ENCODE measurements around the gene CASP8AP2. TPM values are rescaled to one million over a fixed set of nuclear protein-coding genes. Genes with fewer than 3 reads are reported as not detected.

Gene CASP8AP2
- total and polyA plus RNA-seq, 7 donors = 2.1 to 25.8 (median 16.4) TPM

DNA sequence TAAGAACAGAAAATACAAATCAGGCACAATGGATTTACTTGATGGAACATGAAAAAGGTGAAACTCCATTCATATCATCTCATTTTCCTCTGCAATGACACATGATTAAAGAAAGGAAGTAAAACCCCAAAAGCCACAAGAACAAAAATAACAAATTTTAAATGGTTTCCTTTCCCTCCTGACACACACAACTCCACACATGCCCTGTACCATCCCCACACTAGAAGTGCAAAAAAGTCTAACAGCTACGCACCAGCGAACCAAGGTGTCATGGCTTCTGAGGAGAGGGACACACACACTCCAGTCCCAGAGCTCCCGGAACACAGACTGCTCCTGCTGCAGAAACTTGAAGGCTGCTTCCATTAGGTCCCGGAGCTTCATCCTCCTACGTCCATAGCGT is 35.4 kb upstream of the CASP8AP2 start:
- TF ChIP-seq, protein P1, sequence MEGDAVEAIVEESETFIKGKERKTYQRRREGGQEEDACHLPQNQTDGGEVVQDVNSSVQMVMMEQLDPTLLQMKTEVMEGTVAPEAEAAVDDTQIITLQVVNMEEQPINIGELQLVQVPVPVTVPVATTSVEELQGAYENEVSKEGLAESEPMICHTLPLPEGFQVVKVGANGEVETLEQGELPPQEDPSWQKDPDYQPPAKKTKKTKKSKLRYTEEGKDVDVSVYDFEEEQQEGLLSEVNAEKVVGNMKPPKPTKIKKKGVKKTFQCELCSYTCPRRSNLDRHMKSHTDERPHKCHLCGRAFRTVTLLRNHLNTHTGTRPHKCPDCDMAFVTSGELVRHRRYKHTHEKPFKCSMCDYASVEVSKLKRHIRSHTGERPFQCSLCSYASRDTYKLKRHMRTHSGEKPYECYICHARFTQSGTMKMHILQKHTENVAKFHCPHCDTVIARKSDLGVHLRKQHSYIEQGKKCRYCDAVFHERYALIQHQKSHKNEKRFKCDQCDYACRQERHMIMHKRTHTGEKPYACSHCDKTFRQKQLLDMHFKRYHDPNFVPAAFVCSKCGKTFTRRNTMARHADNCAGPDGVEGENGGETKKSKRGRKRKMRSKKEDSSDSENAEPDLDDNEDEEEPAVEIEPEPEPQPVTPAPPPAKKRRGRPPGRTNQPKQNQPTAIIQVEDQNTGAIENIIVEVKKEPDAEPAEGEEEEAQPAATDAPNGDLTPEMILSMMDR (IDR thresholded peaks at IDR 0.05) = no peak
- TF ChIP-seq EP300 (IDR thresholded peaks at IDR 0.05) = no peak
- no peak for TF ChIP-seq POLR2AphosphoS5 (IDR thresholded peaks at IDR 0.05)
- TF ChIP-seq POLR2A (IDR thresholded peaks at IDR 0.05) = no peak
- Histone ChIP-seq H3K27me3 (no peaks in the 10 kb centered on the region), H3K4me1 (no peaks in the 10 kb centered on the region), H3K9me3 (no peaks in the 10 kb centered on the region), H3K4me3 (no peak overlapping the region), H3K36me3 (peaks cover 8 to 67% (median 9%) of the 10 kb centered on the region in 4 donors), H3K27ac (no peak overlapping the region)
- intact Hi-C loops (cut with DNase I) = no loop called here
- 76 to 93% methylated on average over 6 of the region's 6 CpGs for WGBS, 2 donors
- no peak for DNase-seq

- Histone ChIP-seq H3K27ac (no peak overlapping the region), H3K9me3 (no peaks in the 10 kb centered on the region), H3K27me3 (no peaks in the 10 kb centered on the region), H3K36me3 (peaks cover 0 to 61% (median 6%) of the 10 kb centered on the region in 4 donors), H3K4me3 (no peak overlapping the region), H3K4me1 (no peaks in the 10 kb centered on the region)
- WGBS, 2 donors = 87 to 91% methylated on average over 7 of the region's 7 CpGs
- TF ChIP-seq EP300 (IDR thresholded peaks at IDR 0.05) (no peak), POLR2AphosphoS5 (IDR thresholded peaks at IDR 0.05) (no peak), POLR2A (IDR thresholded peaks at IDR 0.05) (no peak)
- TF ChIP-seq, protein P1 (IDR thresholded peaks at IDR 0.05) = no peak
- intact Hi-C loops (cut with DNase I) = no loop called here
- no peak for DNase-seq
These were observed 32.4 kb upstream of the CASP8AP2 start for GRCh38 chr6:89797317-89797716.

GRCh38 chr6:89799096-89799495 is 30.6 kb upstream of the CASP8AP2 start:
- DNase-seq = no peak
- WGBS, 2 donors = 89 to 97% methylated on average over 8 of the region's 8 CpGs
- no peaks in the 10 kb centered on the region for H3K27me3 ChIP-seq
- no peak overlapping the region for H3K4me3 ChIP-seq
- no peaks in the 10 kb centered on the region for H3K4me1 ChIP-seq
- peaks cover 0 to 44% (median 0%) of the 10 kb centered on the region in 4 donors for H3K36me3 ChIP-seq
- TF ChIP-seq, protein P1 (IDR thresholded peaks at IDR 0.05) = no peak
- TF ChIP-seq POLR2A (IDR thresholded peaks at IDR 0.05) (no peak), POLR2AphosphoS5 (IDR thresholded peaks at IDR 0.05) (no peak), EP300 (IDR thresholded peaks at IDR 0.05) (no peak)
- H3K9me3 ChIP-seq = no peaks in the 10 kb centered on the region
- H3K27ac ChIP-seq = no peak overlapping the region
- intact Hi-C loops (cut with DNase I) = no loop called here

GRCh38 chr6:89799756-89800155 is 29.9 kb upstream of the CASP8AP2 start:
- no peaks in the 10 kb centered on the region for H3K4me1 ChIP-seq
- no peak overlapping the region for H3K27ac ChIP-seq
- no peaks in the 10 kb centered on the region for H3K9me3 ChIP-seq
- 89 to 91% methylated on average over 2 of the region's 2 CpGs for WGBS, 2 donors
- H3K27me3 ChIP-seq = no peaks in the 10 kb centered on the region
- DNase-seq = no peak
- TF ChIP-seq, protein P1 (IDR thresholded peaks at IDR 0.05) = no peak
- TF ChIP-seq POLR2A (IDR thresholded peaks at IDR 0.05) (no peak), EP300 (IDR thresholded peaks at IDR 0.05) (no peak), POLR2AphosphoS5 (IDR thresholded peaks at IDR 0.05) (no peak)
- intact Hi-C loops (cut with DNase I) = no loop called here
- H3K4me3 ChIP-seq = no peak overlapping the region
- H3K36me3 ChIP-seq = peaks cover 0 to 38% (median 0%) of the 10 kb centered on the region in 4 donors

- no peak overlapping the region for H3K4me3 ChIP-seq
- H3K27me3 ChIP-seq = no peaks in the 10 kb centered on the region
- WGBS, 2 donors = 96 to 97% methylated on average over 10 of the region's 10 CpGs
- peaks cover 0 to 31% (median 0%) of the 10 kb centered on the region in 4 donors for H3K36me3 ChIP-seq
- no peaks in the 10 kb centered on the region for H3K4me1 ChIP-seq
- intact Hi-C loops (cut with DNase I) = no loop called here
- TF ChIP-seq, protein P1 (IDR thresholded peaks at IDR 0.05) = no peak
- TF ChIP-seq POLR2A (IDR thresholded peaks at IDR 0.05) (no peak), POLR2AphosphoS5 (IDR thresholded peaks at IDR 0.05) (no peak), EP300 (IDR thresholded peaks at IDR 0.05) (no peak)
- no peak overlapping the region for H3K27ac ChIP-seq
- H3K9me3 ChIP-seq = no peaks in the 10 kb centered on the region
- DNase-seq = no peak
These were observed 26.4 kb upstream of the CASP8AP2 start for GRCh38 chr6:89803271-89803670.

Data from sigmoid colon (tissue), 7 donors.